H1 (cell line): ENCODE results near the gene MYRIP. TPM values are rescaled to one million over a fixed set of nuclear protein-coding genes. Genes with fewer than 3 reads are reported as not detected.

Experiments used
- CTCF ChIA-PET: fragments of 300-600 bp; sonication (Branson Sonifier 250); formaldehyde crosslinking; loops from one replicate; lab custom pipeline; 2021; ENCODE audit not compliant: partially characterized antibody; lab: Charles Lee
- POLR2A ChIA-PET: fragments of 300-600 bp; sonication (Branson Sonifier 250); formaldehyde crosslinking; loops from one replicate; lab custom pipeline; 2021; ENCODE audit warnings: inconsistent platforms; ENCODE audit not compliant: partially characterized antibody; lab: Charles Lee
- DNase-seq, 2 experiments: peaks; one replicate each; pipeline versions ENCODE4 v3.0.0 to v3.0.0-alpha.2; 2010 to 2022; ENCODE audit warnings: low spot score in 2 of 2, low read depth in 1 of 2, mixed read lengths in 1 of 2
- FAIRE-seq: peaks from 2 replicates; lab custom pipeline; 2011; peaks lifted over from hg19 to GRCh38; lab: Jason Lieb, UNC
- H2AFZ ChIP-seq: 2 replicates; pipeline ENCODE4 v1.8.1; 2012; ENCODE audit warnings: low read length, inconsistent platforms
- H2AK5ac ChIP-seq: 2 replicates; pipeline ENCODE4 v1.6.1; 2013; ENCODE audit warnings: low read depth, low read length
- H2BK120ac ChIP-seq: replicated peaks from 2 replicates; pipeline ENCODE3; 2013; ENCODE audit warnings: low read depth, low read length, inconsistent platforms
- H2BK12ac ChIP-seq: 2 replicates; pipeline ENCODE4 v1.6.1; 2013; ENCODE audit warnings: low read depth, low read length
- H2BK15ac ChIP-seq: 2 replicates; pipeline ENCODE4 v1.6.1; 2013; ENCODE audit warnings: low read length
- H2BK20ac ChIP-seq: 2 replicates; pipeline ENCODE4 v1.6.1; 2013; ENCODE audit warnings: low read length
- H2BK5ac ChIP-seq: 2 replicates; pipeline ENCODE4 v1.6.1; 2013; ENCODE audit warnings: low read depth, low read length
- H3K14ac ChIP-seq: 2 replicates; pipeline ENCODE4 v1.6.1; 2013; ENCODE audit warnings: inconsistent platforms; ENCODE audit not compliant: insufficient read length
- H3K18ac ChIP-seq: 2 replicates; pipeline ENCODE4 v1.6.1; 2013; ENCODE audit warnings: low read length; ENCODE audit errors: extremely low read depth
- H3K23ac ChIP-seq: 2 replicates; pipeline ENCODE4 v1.6.1; 2013; ENCODE audit warnings: inconsistent platforms; ENCODE audit not compliant: insufficient read length
- H3K23me2 ChIP-seq: 2 replicates; pipeline ENCODE4 v1.6.1; 2013; ENCODE audit warnings: low read depth, low read length
- H3K27ac ChIP-seq: 2 replicates; pipeline ENCODE4 v1.6.1; 2011; ENCODE audit warnings: low read depth, low read length, inconsistent platforms
- H3K27me3 ChIP-seq, 4 experiments: replicated peaks in 1 of 4; 1 replicate in 1 of 4; 2 replicates in 3 of 4; pipeline versions ENCODE4 v1.6.1 to v1.8.1; 2011 to 2013; ENCODE audit warnings: low read length in 3 of 4, mild to moderate bottlenecking in 3 of 4, inconsistent platforms in 2 of 4, mixed read lengths in 2 of 4, moderate library complexity in 1 of 4; ENCODE audit not compliant: control insufficient read depth in 3 of 4, insufficient read depth in 3 of 4; ENCODE audit errors: extremely low read depth in 1 of 4
- H3K36me3 ChIP-seq, 4 experiments: 2 replicates each; pipeline versions ENCODE4 v1.6.1 to v1.8.1; 2011 to 2013; ENCODE audit warnings: mild to moderate bottlenecking in 4 of 4, low read length in 3 of 4, moderate library complexity in 2 of 4, control low read depth in 1 of 4, inconsistent platforms in 1 of 4; ENCODE audit not compliant: insufficient read depth in 4 of 4, control insufficient read depth in 2 of 4
- H3K4ac ChIP-seq: replicated peaks from 2 replicates; pipeline ENCODE3; 2013; ENCODE audit warnings: low read length, low read depth, mixed read lengths, inconsistent platforms; ENCODE audit not compliant: insufficient read length
- H3K4me1 ChIP-seq, 4 experiments: replicated peaks in 1 of 4; 1 replicate in 1 of 4; 2 replicates in 3 of 4; pipeline versions ENCODE4 v1.6.1 to v1.8.1; 2011 to 2013; ENCODE audit warnings: low read length in 3 of 4, inconsistent platforms in 2 of 4, mixed read lengths in 1 of 4; ENCODE audit not compliant: insufficient read depth in 4 of 4, control insufficient read depth in 3 of 4
- H3K4me2 ChIP-seq, 2 experiments: 2 replicates each; pipeline versions ENCODE4 v1.6.1 to v1.8.1; 2011 to 2013; ENCODE audit warnings: low read depth in 2 of 2, low read length in 2 of 2, control low read depth in 1 of 2, inconsistent platforms in 1 of 2, mild to moderate bottlenecking in 1 of 2; ENCODE audit not compliant: insufficient read depth in 1 of 2
- H3K4me3 ChIP-seq, 4 experiments: fragments of 200-600, 300-600 bp in 1 of 4; sonication (generic), shearing (Covaris generic), sonication (Bioruptor Twin) in 1 of 4; 2 replicates each; pipeline versions ENCODE4 v1.5.1 to v1.8.1; 2011 to 2016; ENCODE audit warnings: low read length in 4 of 4, low read depth in 3 of 4, control low read depth in 2 of 4, inconsistent platforms in 2 of 4, mild to moderate bottlenecking in 2 of 4, mixed read lengths in 1 of 4, moderate library complexity in 1 of 4; ENCODE audit not compliant: insufficient read depth in 2 of 4; ENCODE audit errors: extremely low read depth in 1 of 4
- H3K56ac ChIP-seq: replicated peaks from 2 replicates; pipeline ENCODE3; 2013; ENCODE audit warnings: low read depth, mild to moderate bottlenecking, mixed read lengths, low read length, inconsistent platforms; ENCODE audit not compliant: insufficient read length
- H3K79me1 ChIP-seq: 2 replicates; pipeline ENCODE4 v1.6.1; 2013; ENCODE audit warnings: low read depth, low read length, control low read depth
- H3K79me2 ChIP-seq, 2 experiments: 2 replicates each; pipeline versions ENCODE4 v1.6.1 to v1.8.1; 2012 to 2013; ENCODE audit warnings: low read length in 2 of 2, mild to moderate bottlenecking in 2 of 2, inconsistent platforms in 1 of 2; ENCODE audit not compliant: insufficient read depth in 2 of 2, control insufficient read depth in 1 of 2
- H3K9ac ChIP-seq, 4 experiments: replicated peaks in 1 of 4; 1 replicate in 1 of 4; 2 replicates in 3 of 4; pipeline versions ENCODE4 v1.6.1 to v1.8.1; 2011 to 2013; ENCODE audit warnings: low read depth in 3 of 4, low read length in 3 of 4, control low read depth in 2 of 4, mild to moderate bottlenecking in 2 of 4, moderate library complexity in 2 of 4, inconsistent platforms in 1 of 4; ENCODE audit errors: extremely low read depth in 1 of 4
- H3K9me3 ChIP-seq, 2 experiments: 2 replicates each; pipeline versions ENCODE4 v1.6.1 to v1.8.1; 2012 to 2013; ENCODE audit warnings: mild to moderate bottlenecking in 2 of 2, moderate library complexity in 2 of 2, control low read depth in 1 of 2, inconsistent platforms in 1 of 2, low read depth in 1 of 2, low read length in 1 of 2, mixed read lengths in 1 of 2; ENCODE audit not compliant: insufficient read depth in 2 of 2
- H4K20me1 ChIP-seq, 2 experiments: replicated peaks in 1 of 2; 2 replicates each; pipeline versions ENCODE3 to v1.8.1; 2011 to 2013; ENCODE audit warnings: inconsistent platforms in 2 of 2, low read length in 2 of 2, mild to moderate bottlenecking in 1 of 2; ENCODE audit not compliant: insufficient read depth in 2 of 2, control insufficient read depth in 1 of 2
- H4K5ac ChIP-seq: 2 replicates; pipeline ENCODE4 v1.6.1; 2013; ENCODE audit warnings: low read length, low read depth, mixed read lengths, inconsistent platforms; ENCODE audit not compliant: insufficient read length
- H4K8ac ChIP-seq: 2 replicates; pipeline ENCODE4 v1.8.0; 2013; ENCODE audit warnings: mild to moderate bottlenecking, moderate library complexity, low read length, inconsistent platforms; ENCODE audit not compliant: insufficient read depth; ENCODE audit errors: extremely low read depth
- H4K91ac ChIP-seq: replicated peaks from 2 replicates; pipeline ENCODE3; 2013; ENCODE audit warnings: low read length, mixed read lengths, inconsistent platforms; ENCODE audit not compliant: insufficient read length
- JUND ChIP-seq: IDR thresholded peaks from 2 replicates; pipeline ENCODE4 v1.6.1; 2011; ENCODE audit warnings: mild to moderate bottlenecking, improper control_type of control experiment, low read length
- KDM1A ChIP-seq: fragments of 200-600, 300-600 bp; sonication (generic); IDR thresholded peaks from 2 replicates; pipeline ENCODE4 v1.7.1; 2016; ENCODE audit warnings: mild to moderate bottlenecking, low read length, borderline replicate concordance
- KDM5A ChIP-seq: fragments of 200-600 bp; IDR thresholded peaks from 2 replicates; pipeline ENCODE4 v1.7.1; 2012; ENCODE audit warnings: mild to moderate bottlenecking, low read length, inconsistent platforms, mixed read lengths
- MAFK ChIP-seq: IDR thresholded peaks from 2 replicates; pipeline ENCODE4 v1.6.1; 2012; ENCODE audit warnings: low read depth, mild to moderate bottlenecking, improper control_type of control experiment, low read length
- PHF8 ChIP-seq: fragments of 200-600 bp; sonication (generic); conservative IDR thresholded peaks from 2 replicates; pipeline ENCODE4 v1.7.1; 2012; ENCODE audit warnings: low read depth, mild to moderate bottlenecking, inconsistent platforms, low read length, moderate library complexity
- POLR2AphosphoS5 ChIP-seq: IDR thresholded peaks from 2 replicates; pipeline ENCODE4 v1.6.1; 2011; ENCODE audit warnings: low read depth, low read length
- RFX5 ChIP-seq: IDR thresholded peaks from 2 replicates; pipeline ENCODE4 v1.6.1; 2011; ENCODE audit warnings: low read depth, low read length, improper control_type of control experiment, borderline replicate concordance
- SRF ChIP-seq: IDR thresholded peaks from 2 replicates; pipeline ENCODE4 v1.6.1; 2011; ENCODE audit warnings: mild to moderate bottlenecking, low read depth, low read length, moderate library complexity
- TCF12 ChIP-seq: IDR thresholded peaks from 2 replicates; pipeline ENCODE4 v1.6.1; 2011; ENCODE audit warnings: low read depth, mild to moderate bottlenecking, low read length
- TEAD4 ChIP-seq: IDR thresholded peaks from 2 replicates; pipeline ENCODE4 v1.6.1; 2012; ENCODE audit warnings: low read depth, low read length, inconsistent platforms, mixed read lengths
- WGBS, 2 experiments: shearing (Covaris generic) in 1 of 2; methylation state at CpG; one replicate each; pipeline versions ENCODE4 v1.1.6 to v1.1.7; 2013 to 2015; ENCODE audit warnings: low lambda C conversion rate in 2 of 2, mixed read lengths in 2 of 2, inconsistent platforms in 1 of 2, low coverage in 1 of 2, missing lambda C conversion rate in 1 of 2; ENCODE audit not compliant: insufficient replicate concordance in 2 of 2, insufficient coverage in 1 of 2, insufficient read length in 1 of 2; ENCODE audit errors: extremely low coverage in 1 of 2, missing lambda C conversion rate in 1 of 2; 5-methylcytosine and 5-hydroxymethylcytosine counted together
- polyA plus RNA-seq, 7 experiments: library from polyadenylated mRNA; depleted of rRNA in 3 of 7; stranded (reverse) in 5 of 7; unstranded in 2 of 7; fragments of >200 nt in 5 of 7; fragments of 200-250 nt in 2 of 7; gene quantifications; 1 replicate in 5 of 7; 2 replicates in 1 of 7; 4 replicates in 1 of 7; pipeline versions ENCODE4 v1.2.1 to v1.2.3, GENCODE V29; 2011 to 2013; ENCODE audit warnings: missing spikeins in 2 of 7, mixed read lengths in 2 of 7
- total RNA-seq: library from RNA; stranded (reverse); fragmentation: NEBNext Ultra II Directional; extraction: Animal tissue kit (Norgen Biotek cat#: 25700); gene quantifications from 2 replicates; pipeline ENCODE4 v1.2.1, GENCODE V29; 2021
- TF ChIP-seq, protein P1 (sequence below): IDR thresholded peaks from 2 replicates; pipeline ENCODE4 v1.6.1; 2012; ENCODE audit warnings: inconsistent platforms
- TF ChIP-seq, protein P2 (sequence below), 3 experiments: IDR thresholded peaks; 1 replicate in 2 of 3; 2 replicates in 1 of 3; pipeline versions ENCODE4 v1.5.1 to v1.6.1; 2011; ENCODE audit warnings: low read length in 3 of 3, mild to moderate bottlenecking in 3 of 3, inconsistent platforms in 2 of 3, low read depth in 1 of 3, moderate library complexity in 1 of 3; ENCODE audit not compliant: insufficient read depth in 1 of 3; ENCODE audit errors: control extremely low read depth in 1 of 3

MYRIP gene
- total and polyA plus RNA-seq, 2 of the 8 experiments (the other 6 are each of a cell fraction or from before 2014, with no cell fraction given): 0.54 to 4.3 TPM

DNA sequence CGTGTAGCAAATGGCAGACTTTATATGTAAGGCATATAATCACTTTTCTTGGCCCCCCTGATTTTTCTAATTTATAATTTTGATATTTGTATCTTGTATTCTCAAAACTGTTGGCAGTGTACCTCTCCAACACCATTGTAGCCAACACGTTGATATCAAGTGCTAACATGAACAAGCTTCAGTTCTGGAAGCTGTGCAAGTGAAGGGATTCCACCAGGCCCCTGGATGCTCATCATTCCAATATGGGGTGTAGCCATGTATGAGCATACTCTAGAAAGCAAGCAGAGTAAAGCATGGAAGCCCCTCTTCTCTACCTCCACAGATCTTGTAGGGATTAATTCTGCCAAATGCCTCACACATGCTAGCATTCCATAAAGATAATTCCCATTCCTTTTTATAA, 211.3 kb downstream of the MYRIP start:
- Histone ChIP-seq H3K9me3 (peaks cover 4 to 7% of the 10 kb centered on the region in 2 experiments; a peak in 3 of 4 replicates), H3K79me2 (no peaks in the 10 kb centered on the region), H4K5ac (no peak overlapping the region), H3K14ac (no peak overlapping the region), H4K8ac (no peak overlapping the region), H2BK5ac (no peak overlapping the region), H2BK20ac (no peak overlapping the region), H3K4me3 (no peak overlapping the region), H3K4me1 (peaks cover 0 to 5% (median 2%) of the 10 kb centered on the region in 4 experiments; a peak in 2 of 7 replicates), H3K23ac (no peak overlapping the region), H2AFZ (no peak overlapping the region), H2BK120ac (no peak overlapping the region), H4K91ac (no peak overlapping the region), H3K9ac (no peak overlapping the region), H3K27me3 (peaks cover 0 to 1% (median 0%) of the 10 kb centered on the region in 4 experiments; a peak in 1 of 7 replicates), H3K79me1 (no peaks in the 10 kb centered on the region), H2AK5ac (no peak overlapping the region), H3K4ac (no peak overlapping the region), H3K56ac (no peak overlapping the region), H3K27ac (no peak overlapping the region), H2BK12ac (no peak overlapping the region), H3K4me2 (no peak overlapping the region), H3K36me3 (no peaks in the 10 kb centered on the region; a peak in 1 of 8 replicates), H2BK15ac (no peak overlapping the region), H4K20me1 (no peaks in the 10 kb centered on the region), H3K18ac (no peak overlapping the region), H3K23me2 (no peaks in the 10 kb centered on the region)
- POLR2A ChIA-PET: no interaction called here
- CTCF ChIA-PET: interaction anchor here (0.7 kb wide), 1 partner anchor 193 kb away, joined by 3 read pairs; no protein-coding TSS in a partner anchor
- FAIRE-seq: no peak
- DNase-seq: no peak
- 92% methylated on average over 2 of the region's 2 CpGs; no CpG with 5 or more reads in 1 of the 2 experiments for WGBS, 2 experiments
- TF ChIP-seq SRF: no peak
- no peak for TF ChIP-seq TCF12
- no peak for TF ChIP-seq TEAD4
- TF ChIP-seq JUND: no peak
- TF ChIP-seq POLR2AphosphoS5: no peak
- TF ChIP-seq KDM5A: no peak
- no peak for TF ChIP-seq KDM1A
- no peak for TF ChIP-seq MAFK
- TF ChIP-seq, protein P1, sequence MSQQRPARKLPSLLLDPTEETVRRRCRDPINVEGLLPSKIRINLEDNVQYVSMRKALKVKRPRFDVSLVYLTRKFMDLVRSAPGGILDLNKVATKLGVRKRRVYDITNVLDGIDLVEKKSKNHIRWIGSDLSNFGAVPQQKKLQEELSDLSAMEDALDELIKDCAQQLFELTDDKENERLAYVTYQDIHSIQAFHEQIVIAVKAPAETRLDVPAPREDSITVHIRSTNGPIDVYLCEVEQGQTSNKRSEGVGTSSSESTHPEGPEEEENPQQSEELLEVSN: no peak
- no peak for TF ChIP-seq RFX5
- TF ChIP-seq, protein P2, sequence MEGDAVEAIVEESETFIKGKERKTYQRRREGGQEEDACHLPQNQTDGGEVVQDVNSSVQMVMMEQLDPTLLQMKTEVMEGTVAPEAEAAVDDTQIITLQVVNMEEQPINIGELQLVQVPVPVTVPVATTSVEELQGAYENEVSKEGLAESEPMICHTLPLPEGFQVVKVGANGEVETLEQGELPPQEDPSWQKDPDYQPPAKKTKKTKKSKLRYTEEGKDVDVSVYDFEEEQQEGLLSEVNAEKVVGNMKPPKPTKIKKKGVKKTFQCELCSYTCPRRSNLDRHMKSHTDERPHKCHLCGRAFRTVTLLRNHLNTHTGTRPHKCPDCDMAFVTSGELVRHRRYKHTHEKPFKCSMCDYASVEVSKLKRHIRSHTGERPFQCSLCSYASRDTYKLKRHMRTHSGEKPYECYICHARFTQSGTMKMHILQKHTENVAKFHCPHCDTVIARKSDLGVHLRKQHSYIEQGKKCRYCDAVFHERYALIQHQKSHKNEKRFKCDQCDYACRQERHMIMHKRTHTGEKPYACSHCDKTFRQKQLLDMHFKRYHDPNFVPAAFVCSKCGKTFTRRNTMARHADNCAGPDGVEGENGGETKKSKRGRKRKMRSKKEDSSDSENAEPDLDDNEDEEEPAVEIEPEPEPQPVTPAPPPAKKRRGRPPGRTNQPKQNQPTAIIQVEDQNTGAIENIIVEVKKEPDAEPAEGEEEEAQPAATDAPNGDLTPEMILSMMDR (IDR thresholded peaks at IDR 0.05; ENCODE audit: control extremely low read depth in 1 of 3, insufficient read depth in 1 of 3, low read depth in 1 of 3, low read length in 3 of 3): no peak
- TF ChIP-seq PHF8: no peak
